CD4-positive, alpha-beta memory T cell (primary cell): ENCODE measurements around the gene MRE11. TPM values are rescaled to one million over a fixed set of nuclear protein-coding genes. Genes with fewer than 3 reads are reported as not detected.

Experiments
- CTCF ChIA-PET: fragments of 350-600 bp; sonication (Branson Sonifier 250); formaldehyde crosslinking; loops from one replicate; lab custom pipeline; 2021; ENCODE audit warnings: inconsistent platforms; ENCODE audit not compliant: partially characterized antibody; lab: Charles Lee
- POLR2A ChIA-PET: fragments of 350-600 bp; sonication (Branson Sonifier 250); formaldehyde crosslinking; loops from one replicate; lab custom pipeline; 2021; ENCODE audit not compliant: partially characterized antibody; lab: Charles Lee
- DNase-seq, 5 donors: peaks; one replicate each; pipeline versions ENCODE4 v3.0.0 to v3.0.0-alpha.2; 2020 to 2022; ENCODE audit warnings: mixed read lengths in 1 of 5
- H3K27ac ChIP-seq: one replicate; pipeline ENCODE4 v1.7.0; 2013; ENCODE audit warnings: low read depth, low read length
- H3K27me3 ChIP-seq: 2 replicates; pipeline ENCODE4 v1.7.0; 2013; ENCODE audit warnings: mild to moderate bottlenecking, low read length, moderate library complexity; ENCODE audit not compliant: insufficient read depth
- H3K36me3 ChIP-seq: 2 replicates; pipeline ENCODE4 v1.7.0; 2013; ENCODE audit warnings: mild to moderate bottlenecking, low read length, moderate library complexity; ENCODE audit not compliant: insufficient read depth
- H3K4me1 ChIP-seq: 2 replicates; pipeline ENCODE4 v1.7.0; 2013; ENCODE audit warnings: mild to moderate bottlenecking, low read length, moderate library complexity; ENCODE audit not compliant: insufficient read depth
- H3K4me3 ChIP-seq, 2 donors: one replicate each; pipeline ENCODE4 v1.7.0; 2013; ENCODE audit warnings: low read length in 2 of 2, mild to moderate bottlenecking in 1 of 2
- H3K9me3 ChIP-seq, 2 donors: one replicate each; pipeline ENCODE4 v1.7.0; 2013; ENCODE audit warnings: low read length in 2 of 2, control low read depth in 1 of 2; ENCODE audit not compliant: control insufficient read depth in 1 of 2
- H3K27ac Mint-ChIP-seq, 7 donors: one replicate each; pipeline ENCODE4 v1.8.0; 2020 to 2021; ENCODE audit warnings: mixed read lengths in 7 of 7, mild to moderate bottlenecking in 6 of 7, inconsistent platforms in 3 of 7, moderate library complexity in 3 of 7
- H3K27me3 Mint-ChIP-seq, 2 donors: one replicate each; pipeline ENCODE4 v1.8.0; 2020 to 2021; ENCODE audit warnings: mixed read lengths in 2 of 2
- H3K36me3 Mint-ChIP-seq, 2 donors: one replicate each; pipeline ENCODE4 v1.8.0; 2020 to 2021; ENCODE audit warnings: mixed read lengths in 2 of 2, inconsistent platforms in 1 of 2, mild to moderate bottlenecking in 1 of 2
- H3K4me1 Mint-ChIP-seq, 4 donors: one replicate each; pipeline ENCODE4 v1.8.0; 2020 to 2021; ENCODE audit warnings: mixed read lengths in 4 of 4, mild to moderate bottlenecking in 1 of 4
- H3K4me3 Mint-ChIP-seq, 8 donors: one replicate each; pipeline ENCODE4 v1.8.0; 2020 to 2021; ENCODE audit warnings: mixed read lengths in 8 of 8, mild to moderate bottlenecking in 7 of 8, moderate library complexity in 6 of 8, inconsistent platforms in 3 of 8
- H3K9me3 Mint-ChIP-seq, 8 donors: one replicate each; pipeline ENCODE4 v1.8.0; 2020 to 2021; ENCODE audit warnings: mixed read lengths in 8 of 8, mild to moderate bottlenecking in 5 of 8, inconsistent platforms in 3 of 8, moderate library complexity in 1 of 8
- intact Hi-C: fragments of 100-400 bp; cut with micrococcal nuclease; formaldehyde crosslinking; loops from one replicate; pipeline ENCODE4 v1.15.1; 2023
- polyA plus RNA-seq, 2 donors: library from polyadenylated mRNA; unstranded; fragments of 300-500 nt; fragmentation: Illumina TruSeq; gene quantifications; one replicate each; pipeline ENCODE4 v1.2.3, GENCODE V29; 2021
- total RNA-seq, 2 experiments: library from RNA; stranded (reverse); gene quantifications; one replicate each; pipeline ENCODE4 v1.2.3, GENCODE V29; 2021

Gene MRE11
- total and polyA plus RNA-seq, 4 experiments from 2014 or later, result 7.6 to 43.4 (median 30.4) TPM

DNA sequence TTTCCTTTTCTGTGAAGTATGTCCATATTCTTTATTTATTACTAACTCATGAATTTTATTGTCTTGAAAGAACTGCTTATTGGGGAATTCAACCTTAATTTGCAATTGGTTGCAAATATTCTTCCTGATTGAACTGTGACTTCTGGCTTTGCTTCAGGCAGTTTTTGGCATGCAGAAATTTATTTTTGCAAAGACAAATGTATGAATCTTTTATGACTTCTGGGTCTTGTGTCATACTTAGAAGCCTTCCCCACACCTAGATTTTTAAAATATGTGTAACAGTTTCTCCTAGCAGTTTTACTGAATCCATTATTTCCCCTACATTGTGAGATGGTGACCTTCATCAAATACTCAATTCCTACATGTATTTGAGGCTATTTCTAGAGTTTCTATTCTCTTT is 12.3 kb downstream of the MRE11 start:
- H3K27ac Mint-ChIP-seq, result no peak overlapping the region
- DNase-seq, result no peak
- Histone ChIP-seq H3K4me1 (no peaks in the 10 kb centered on the region), H3K27me3 (no peaks in the 10 kb centered on the region), H3K9me3 (no peaks in the 10 kb centered on the region), H3K4me3 (no peak overlapping the region), H3K36me3 (peaks cover 8% of the 10 kb centered on the region), H3K27ac (no peak overlapping the region)
- intact Hi-C loops, result no loop called here
- H3K36me3 Mint-ChIP-seq, result peaks cover 63 to 76% of the 10 kb centered on the region in 2 donors
- H3K27me3 Mint-ChIP-seq, result no peaks in the 10 kb centered on the region
- CTCF ChIA-PET, result no interaction called here
- H3K4me1 Mint-ChIP-seq, result peaks cover 0 to 6% (median 3%) of the 10 kb centered on the region in 4 donors
- H3K4me3 Mint-ChIP-seq, result no peak overlapping the region
- POLR2A ChIA-PET, result no interaction called here
- no peaks in the 10 kb centered on the region for H3K9me3 Mint-ChIP-seq

DNA sequence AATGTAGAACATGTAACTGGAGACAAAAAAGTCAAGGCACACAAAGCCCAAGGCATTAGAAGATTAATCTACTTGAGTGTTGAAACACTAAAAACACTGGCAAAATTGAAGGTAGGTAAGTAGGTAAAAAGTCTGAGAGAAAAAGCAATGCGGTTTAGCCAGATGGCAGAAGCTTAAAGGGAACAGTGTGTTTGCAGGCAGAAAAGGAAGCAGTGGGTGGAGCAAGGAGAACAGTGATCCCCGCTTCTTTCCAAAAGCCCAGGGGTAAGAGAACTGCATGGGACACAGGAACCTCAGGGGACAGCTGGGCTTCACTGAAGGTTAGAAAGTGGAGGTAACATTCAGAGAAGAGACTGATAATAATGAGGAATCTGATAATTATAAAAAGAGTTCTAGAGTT is 16.0 kb downstream of the MRE11 start:
- no peak overlapping the region for H3K4me3 Mint-ChIP-seq
- peaks cover 62 to 75% of the 10 kb centered on the region in 2 donors for H3K36me3 Mint-ChIP-seq
- intact Hi-C loops, result no loop called here
- no peaks in the 10 kb centered on the region for H3K27me3 ChIP-seq
- no peaks in the 10 kb centered on the region for H3K9me3 ChIP-seq
- H3K27ac ChIP-seq, result no peak overlapping the region
- H3K4me1 ChIP-seq, result no peaks in the 10 kb centered on the region
- ChIA-PET CTCF (interaction anchor here (1.1 kb wide), 1 partner anchor 25 kb away, joined by 3 read pairs; no protein-coding TSS in a partner anchor), POLR2A (no interaction called here)
- H3K4me3 ChIP-seq, result no peak overlapping the region
- no peak for DNase-seq
- H3K27me3 Mint-ChIP-seq, result no peaks in the 10 kb centered on the region
- no peaks in the 10 kb centered on the region for H3K36me3 ChIP-seq
- peak overlapping the region in 2 of 7 donors; percentile 7 to 43 for H3K27ac Mint-ChIP-seq
- peaks cover 0 to 10% (median 5%) of the 10 kb centered on the region in 4 donors for H3K4me1 Mint-ChIP-seq
- no peaks in the 10 kb centered on the region for H3K9me3 Mint-ChIP-seq

DNA sequence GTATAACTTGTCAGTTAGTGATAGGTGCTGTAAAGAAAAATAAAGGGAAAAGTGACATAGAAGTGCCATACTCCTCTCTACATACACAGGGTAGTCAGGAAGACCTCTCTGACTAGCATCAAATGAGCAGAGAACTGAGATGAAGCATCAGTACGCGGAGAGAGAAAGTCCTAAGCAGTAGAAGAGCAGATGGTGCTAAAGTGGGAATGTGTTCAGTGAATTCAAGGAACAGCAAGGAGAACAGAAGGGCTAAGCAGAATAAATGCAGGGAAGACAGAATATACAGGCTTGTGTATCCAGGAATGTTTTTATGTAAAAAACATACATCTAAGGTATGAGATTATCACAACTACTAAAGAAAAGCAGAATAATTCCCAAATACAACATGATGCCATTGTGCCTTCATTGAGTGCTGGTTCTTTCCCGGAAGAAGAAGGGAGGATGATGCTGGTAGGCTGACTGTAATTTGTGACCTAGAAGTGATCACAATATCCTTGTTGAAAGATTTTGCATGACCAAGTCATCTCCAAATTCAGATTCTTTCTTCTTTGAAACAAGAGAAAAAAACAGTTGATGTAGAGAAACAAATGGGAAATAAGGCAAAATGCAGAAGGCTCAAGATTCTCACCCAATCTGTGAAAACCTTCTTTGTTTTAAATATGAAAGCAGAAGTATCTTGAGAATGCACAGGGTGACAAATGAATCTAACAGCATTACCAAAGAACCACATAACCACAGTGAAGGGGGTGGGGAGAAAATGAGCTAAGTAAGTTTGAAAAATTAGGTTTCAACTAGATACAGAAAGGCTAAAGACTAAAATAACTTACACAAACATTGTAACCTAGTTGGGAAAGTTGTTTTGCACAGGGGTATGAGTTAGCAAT is 20.5 kb downstream of the MRE11 start:
- Mint-ChIP-seq H3K36me3 (peaks cover 54 to 60% of the 10 kb centered on the region in 2 donors), H3K4me3 (no peak overlapping the region), H3K4me1 (peaks cover 0 to 10% (median 5%) of the 10 kb centered on the region in 4 donors), H3K27me3 (no peaks in the 10 kb centered on the region), H3K9me3 (no peaks in the 10 kb centered on the region), H3K27ac (peak overlapping the region in 2 of 7 donors; percentile 15 to 68)
- Histone ChIP-seq H3K4me1 (no peaks in the 10 kb centered on the region), H3K9me3 (no peaks in the 10 kb centered on the region), H3K27ac (no peak overlapping the region), H3K36me3 (no peaks in the 10 kb centered on the region), H3K27me3 (no peaks in the 10 kb centered on the region), H3K4me3 (no peak overlapping the region)
- ChIA-PET POLR2A (no interaction called here), CTCF (no interaction called here)
- DNase-seq, result no peak
- intact Hi-C loops, result no loop called here

DNA sequence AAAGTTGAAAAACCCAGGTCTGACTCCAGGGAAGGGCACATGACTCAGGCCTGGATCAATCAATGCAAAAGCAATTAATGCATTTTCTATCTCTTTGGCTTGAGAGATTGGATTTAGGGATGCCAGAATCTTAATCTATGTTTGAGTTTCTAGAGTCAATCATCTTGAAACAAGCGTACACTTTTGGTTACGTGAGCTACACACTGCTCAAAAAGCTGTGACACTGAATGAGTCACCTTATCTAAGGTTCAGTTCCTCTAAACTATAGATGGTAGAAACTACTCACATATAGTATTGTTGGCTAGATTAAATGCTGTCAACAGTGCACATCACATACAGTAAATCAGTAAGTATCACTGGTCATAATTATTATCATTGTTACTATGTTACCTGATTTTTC is 24.2 kb downstream of the MRE11 start:
- Histone ChIP-seq H3K27ac (no peak overlapping the region), H3K36me3 (no peaks in the 10 kb centered on the region), H3K27me3 (no peaks in the 10 kb centered on the region), H3K4me3 (no peak overlapping the region), H3K4me1 (no peaks in the 10 kb centered on the region), H3K9me3 (no peaks in the 10 kb centered on the region)
- POLR2A ChIA-PET, result no interaction called here
- intact Hi-C loops, result no loop called here
- Mint-ChIP-seq H3K4me1 (peaks cover 0 to 5% (median 2%) of the 10 kb centered on the region in 4 donors), H3K36me3 (peaks cover 58 to 61% of the 10 kb centered on the region in 2 donors), H3K9me3 (no peaks in the 10 kb centered on the region), H3K27me3 (no peaks in the 10 kb centered on the region), H3K4me3 (no peak overlapping the region), H3K27ac (no peak overlapping the region)
- CTCF ChIA-PET, result no interaction called here
- no peak for DNase-seq

DNA sequence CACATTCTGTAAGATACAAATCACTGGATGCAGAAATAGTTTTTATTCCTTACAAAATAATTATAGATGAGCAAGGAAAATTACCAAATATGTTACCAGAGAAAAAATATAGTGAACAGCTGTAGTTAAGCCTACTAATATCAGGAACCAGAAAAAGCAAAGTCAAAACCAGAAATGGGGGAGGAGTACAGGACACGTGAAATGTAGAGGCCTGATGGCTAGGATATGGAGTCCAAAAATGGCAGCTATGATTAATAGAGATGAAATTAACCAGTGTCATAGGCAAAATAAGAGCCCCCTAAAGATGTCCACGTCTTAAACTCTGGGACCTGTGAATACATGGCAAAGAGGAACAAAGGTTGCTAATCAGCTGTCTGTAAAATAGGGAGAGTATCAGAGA is 34.1 kb downstream of the MRE11 start:
- Mint-ChIP-seq H3K9me3 (no peaks in the 10 kb centered on the region), H3K4me3 (no peak overlapping the region), H3K27me3 (no peaks in the 10 kb centered on the region), H3K36me3 (peaks cover 71 to 74% of the 10 kb centered on the region in 2 donors), H3K4me1 (peaks cover 0 to 1% (median 0%) of the 10 kb centered on the region in 4 donors), H3K27ac (peak overlapping the region in 3 of 7 donors; percentile 53 to 55 (median 54))
- CTCF ChIA-PET, result no interaction called here
- H3K4me3 ChIP-seq, result no peak overlapping the region
- POLR2A ChIA-PET, result no interaction called here
- DNase-seq, result no peak
- intact Hi-C loops, result no loop called here
- H3K9me3 ChIP-seq, result no peaks in the 10 kb centered on the region
- H3K4me1 ChIP-seq, result no peaks in the 10 kb centered on the region
- H3K27ac ChIP-seq, result no peak overlapping the region
- H3K36me3 ChIP-seq, result peaks cover 18% of the 10 kb centered on the region
- no peaks in the 10 kb centered on the region for H3K27me3 ChIP-seq

DNA sequence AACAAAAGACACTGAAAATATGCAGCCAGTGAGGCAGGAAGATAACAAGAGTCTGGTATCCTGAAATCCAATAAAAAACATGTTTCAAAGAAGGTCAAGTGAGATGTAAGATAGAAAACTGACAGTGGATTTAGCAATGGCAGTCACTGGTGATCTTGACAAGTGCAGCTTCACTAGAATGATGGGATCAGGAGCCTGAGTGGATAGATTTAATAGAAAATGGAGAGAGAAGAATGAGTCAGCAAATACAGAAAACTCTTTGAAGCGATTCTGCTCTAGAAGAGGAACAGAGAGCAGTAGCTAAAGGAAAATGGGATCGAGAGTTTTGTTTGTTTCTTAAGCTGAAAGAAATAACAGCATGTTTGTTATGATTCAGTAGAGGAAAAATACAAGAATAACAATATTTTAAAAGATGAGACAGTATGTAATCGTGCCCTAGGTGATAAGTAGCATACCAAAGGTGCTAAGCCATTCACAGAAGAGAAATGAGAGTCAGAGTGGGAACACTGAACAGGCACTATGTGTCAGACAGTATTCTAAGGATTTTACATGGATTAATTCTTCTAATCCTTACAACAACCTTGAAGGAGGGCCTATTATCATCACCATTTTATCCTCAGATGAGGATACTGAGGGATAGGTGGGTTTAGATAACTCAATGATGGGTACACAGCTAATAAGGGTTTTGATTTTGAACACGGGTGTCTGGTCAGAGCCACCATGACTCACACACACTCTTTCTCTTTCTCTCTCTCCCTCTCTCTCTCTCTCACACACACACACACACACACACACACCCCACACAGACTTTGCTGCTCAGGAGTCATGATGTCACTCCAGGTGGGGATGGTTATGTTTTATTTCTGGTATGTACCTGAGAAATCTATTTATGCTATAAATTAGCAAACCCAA is 36.3 kb downstream of the MRE11 start:
- POLR2A ChIA-PET, result no interaction called here
- H3K27ac Mint-ChIP-seq, result peak overlapping the region in 1 of 7 donors; percentile 69
- CTCF ChIA-PET, result no interaction called here

DNA sequence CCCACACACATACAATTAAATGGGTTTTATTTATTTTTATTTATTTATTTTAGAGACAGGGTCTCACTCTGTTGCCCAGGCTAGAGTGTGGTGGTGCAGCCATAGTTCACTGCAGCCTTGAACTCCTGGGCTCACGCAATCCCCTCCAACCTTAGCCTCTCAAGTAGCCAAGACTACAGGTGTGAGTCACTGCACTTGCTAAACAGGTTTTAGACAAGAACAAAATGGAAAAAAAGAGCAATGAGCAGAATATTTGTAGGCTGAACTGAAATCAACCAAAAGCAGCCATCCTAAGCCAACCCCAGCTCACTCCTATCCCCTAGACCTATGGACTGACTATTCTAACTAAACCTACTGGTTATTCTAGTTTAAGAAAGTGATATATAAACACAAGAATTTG is 37.8 kb downstream of the MRE11 start:
- Histone ChIP-seq H3K9me3 (no peaks in the 10 kb centered on the region), H3K27ac (no peak overlapping the region), H3K27me3 (no peaks in the 10 kb centered on the region), H3K4me3 (no peak overlapping the region), H3K4me1 (no peaks in the 10 kb centered on the region), H3K36me3 (peaks cover 14% of the 10 kb centered on the region)
- DNase-seq, result no peak
- Mint-ChIP-seq H3K4me3 (no peak overlapping the region), H3K27ac (peak overlapping the region in 1 of 7 donors; percentile 61), H3K4me1 (peaks cover 0 to 1% (median 0%) of the 10 kb centered on the region in 4 donors), H3K9me3 (peaks cover 0 to 6% (median 0%) of the 10 kb centered on the region in 8 donors), H3K36me3 (peaks cover 58% of the 10 kb centered on the region in 2 donors), H3K27me3 (no peaks in the 10 kb centered on the region)
- intact Hi-C loops, result no loop called here
- ChIA-PET POLR2A (no interaction called here), CTCF (no interaction called here)

More for the DNA sequence above, 36.3 kb downstream of the MRE11 start:
- Histone ChIP-seq H3K36me3 (peaks cover 18% of the 10 kb centered on the region), H3K27ac (no peak overlapping the region), H3K27me3 (no peaks in the 10 kb centered on the region), H3K4me3 (no peak overlapping the region), H3K9me3 (no peaks in the 10 kb centered on the region), H3K4me1 (no peaks in the 10 kb centered on the region)
- no peak overlapping the region for H3K4me3 Mint-ChIP-seq
- no peak for DNase-seq
- peaks cover 66 to 68% of the 10 kb centered on the region in 2 donors for H3K36me3 Mint-ChIP-seq
- H3K4me1 Mint-ChIP-seq, result peaks cover 0 to 1% (median 0%) of the 10 kb centered on the region in 4 donors
- H3K9me3 Mint-ChIP-seq, result peaks cover 0 to 6% (median 0%) of the 10 kb centered on the region in 8 donors
- no peaks in the 10 kb centered on the region for H3K27me3 Mint-ChIP-seq
- intact Hi-C loops, result no loop called here
